Dendritic cell treated with granulocyte-macrophage colony-stimulating factor and Interleukin-4, amounts not matched to agents 40 ng/mL and 50 ng/mL, for 4 days (primary cell): Measurements from ENCODE around the gene SMARCAD1.

ENCODE experiments used
- H3K27ac Mint-ChIP-seq: one replicate; pipeline ENCODE4 v1.8.0; 2022; ENCODE audit warnings: mild to moderate bottlenecking, mixed read lengths
- H3K27me3 Mint-ChIP-seq: one replicate; pipeline ENCODE4 v1.8.0; 2022; ENCODE audit warnings: mild to moderate bottlenecking, mixed read lengths
- H3K36me3 Mint-ChIP-seq: one replicate; pipeline ENCODE4 v1.8.0; 2022; ENCODE audit warnings: low read depth, mixed read lengths
- H3K4me1 Mint-ChIP-seq: one replicate; pipeline ENCODE4 v1.8.0; 2022; ENCODE audit warnings: low read depth, mixed read lengths
- H3K4me3 Mint-ChIP-seq: one replicate; pipeline ENCODE4 v1.8.0; 2022; ENCODE audit warnings: mild to moderate bottlenecking, moderate library complexity, mixed read lengths
- H3K9me3 Mint-ChIP-seq: one replicate; pipeline ENCODE4 v1.8.0; 2022; ENCODE audit warnings: mixed read lengths
- intact Hi-C: fragments of 100-400 bp; cut with micrococcal nuclease; formaldehyde crosslinking; loops from one replicate; pipeline ENCODE4 v1.15.0; 2022

SMARCAD1 gene

GRCh38 chr4:94207469-94208224, at the start of gene SMARCAD1:
Gene SMARCAD1, plus strand, starts transcription at chr4:94207865. Its CDS starts 530 bp downstream, at chr4:94208395.
- peaks cover 28% of the 10 kb centered on the region for H3K36me3 Mint-ChIP-seq
- peaks cover 10% of the 10 kb centered on the region for H3K4me1 Mint-ChIP-seq
- H3K9me3 Mint-ChIP-seq, result no peaks in the 10 kb centered on the region
- intact Hi-C loops, result no loop called here
- peaks cover 3% of the 10 kb centered on the region for H3K27me3 Mint-ChIP-seq
- H3K27ac Mint-ChIP-seq, result peak within 1 kb of the TSS; percentile 99
- peak within 1 kb of the TSS; percentile 95 for H3K4me3 Mint-ChIP-seq

GRCh38 chr4:94158883-94159282, 48.8 kb upstream of the SMARCAD1 start:
- H3K4me1 Mint-ChIP-seq, result no peaks in the 10 kb centered on the region
- intact Hi-C loops, result no loop called here
- H3K27ac Mint-ChIP-seq, result no peak overlapping the region
- no peaks in the 10 kb centered on the region for H3K36me3 Mint-ChIP-seq
- H3K4me3 Mint-ChIP-seq, result no peak overlapping the region
- H3K27me3 Mint-ChIP-seq, result no peaks in the 10 kb centered on the region
- H3K9me3 Mint-ChIP-seq, result peaks cover 20% of the 10 kb centered on the region

- intact Hi-C loops, result no loop called here
- Mint-ChIP-seq H3K36me3 (no peaks in the 10 kb centered on the region), H3K27ac (no peak overlapping the region), H3K4me3 (no peak overlapping the region), H3K4me1 (no peaks in the 10 kb centered on the region), H3K27me3 (no peaks in the 10 kb centered on the region), H3K9me3 (peaks cover 20% of the 10 kb centered on the region)
Measured at GRCh38 chr4:94159790-94160189, 47.9 kb upstream of the SMARCAD1 start.

- peaks cover 20% of the 10 kb centered on the region for H3K9me3 Mint-ChIP-seq
- H3K4me3 Mint-ChIP-seq, result no peak overlapping the region
- H3K4me1 Mint-ChIP-seq, result no peaks in the 10 kb centered on the region
- H3K27me3 Mint-ChIP-seq, result no peaks in the 10 kb centered on the region
- intact Hi-C loops, result no loop called here
- no peak overlapping the region for H3K27ac Mint-ChIP-seq
- H3K36me3 Mint-ChIP-seq, result no peaks in the 10 kb centered on the region
Measured at GRCh38 chr4:94160774-94161173, 46.9 kb upstream of the SMARCAD1 start.

GRCh38 chr4:94165256-94165655, 42.4 kb upstream of the SMARCAD1 start:
- H3K9me3 Mint-ChIP-seq, result peaks cover 3% of the 10 kb centered on the region
- intact Hi-C loops, result no loop called here

GRCh38 chr4:94168321-94168720, 39.3 kb upstream of the SMARCAD1 start:
- no peaks in the 10 kb centered on the region for H3K4me1 Mint-ChIP-seq
- H3K27me3 Mint-ChIP-seq, result no peaks in the 10 kb centered on the region
- no peak overlapping the region for H3K27ac Mint-ChIP-seq
- intact Hi-C loops, result no loop called here
- no peak overlapping the region for H3K4me3 Mint-ChIP-seq
- peaks cover 17% of the 10 kb centered on the region for H3K9me3 Mint-ChIP-seq
- no peaks in the 10 kb centered on the region for H3K36me3 Mint-ChIP-seq

More at GRCh38 chr4:94165256-94165655, 42.4 kb upstream of the SMARCAD1 start:
- H3K4me3 Mint-ChIP-seq, result no peak overlapping the region
- H3K36me3 Mint-ChIP-seq, result no peaks in the 10 kb centered on the region
- H3K27ac Mint-ChIP-seq, result no peak overlapping the region
- H3K4me1 Mint-ChIP-seq, result no peaks in the 10 kb centered on the region
- H3K27me3 Mint-ChIP-seq, result no peaks in the 10 kb centered on the region

- H3K4me1 Mint-ChIP-seq, result no peaks in the 10 kb centered on the region
- H3K4me3 Mint-ChIP-seq, result no peak overlapping the region
- peaks cover 17% of the 10 kb centered on the region for H3K9me3 Mint-ChIP-seq
- no peaks in the 10 kb centered on the region for H3K36me3 Mint-ChIP-seq
- intact Hi-C loops, result no loop called here
- H3K27me3 Mint-ChIP-seq, result no peaks in the 10 kb centered on the region
- no peak overlapping the region for H3K27ac Mint-ChIP-seq
Measured at GRCh38 chr4:94169803-94170372, 37.8 kb upstream of the SMARCAD1 start.

- Mint-ChIP-seq H3K36me3 (no peaks in the 10 kb centered on the region), H3K4me3 (no peak overlapping the region), H3K4me1 (no peaks in the 10 kb centered on the region), H3K27me3 (no peaks in the 10 kb centered on the region), H3K9me3 (peaks cover 17% of the 10 kb centered on the region), H3K27ac (no peak overlapping the region)
- intact Hi-C loops, result no loop called here
Measured at GRCh38 chr4:94171616-94172015, 36.0 kb upstream of the SMARCAD1 start.

- H3K27me3 Mint-ChIP-seq, result no peaks in the 10 kb centered on the region
- no peak overlapping the region for H3K27ac Mint-ChIP-seq
- H3K4me3 Mint-ChIP-seq, result no peak overlapping the region
- peaks cover 9% of the 10 kb centered on the region for H3K9me3 Mint-ChIP-seq
- no peaks in the 10 kb centered on the region for H3K4me1 Mint-ChIP-seq
- intact Hi-C loops, result no loop called here
- H3K36me3 Mint-ChIP-seq, result no peaks in the 10 kb centered on the region
Measured at GRCh38 chr4:94175553-94176261, 32.0 kb upstream of the SMARCAD1 start.

GRCh38 chr4:94177822-94178221, 29.8 kb upstream of the SMARCAD1 start:
- no peaks in the 10 kb centered on the region for H3K36me3 Mint-ChIP-seq
- no peak overlapping the region for H3K4me3 Mint-ChIP-seq

GRCh38 chr4:94181815-94182214, 25.9 kb upstream of the SMARCAD1 start:
- no peaks in the 10 kb centered on the region for H3K27me3 Mint-ChIP-seq
- no peak overlapping the region for H3K4me3 Mint-ChIP-seq
- no peaks in the 10 kb centered on the region for H3K9me3 Mint-ChIP-seq
- H3K4me1 Mint-ChIP-seq, result no peaks in the 10 kb centered on the region
- H3K27ac Mint-ChIP-seq, result no peak overlapping the region
- H3K36me3 Mint-ChIP-seq, result no peaks in the 10 kb centered on the region
- intact Hi-C loops, result no loop called here

More at GRCh38 chr4:94177822-94178221, 29.8 kb upstream of the SMARCAD1 start:
- no peak overlapping the region for H3K27ac Mint-ChIP-seq
- no peaks in the 10 kb centered on the region for H3K4me1 Mint-ChIP-seq
- H3K9me3 Mint-ChIP-seq, result no peaks in the 10 kb centered on the region
- intact Hi-C loops, result no loop called here
- H3K27me3 Mint-ChIP-seq, result no peaks in the 10 kb centered on the region

GRCh38 chr4:94202769-94203168, 4.9 kb upstream of the SMARCAD1 start:
- Mint-ChIP-seq H3K4me1 (no peaks in the 10 kb centered on the region), H3K27ac (no peak overlapping the region), H3K27me3 (peaks cover 3% of the 10 kb centered on the region), H3K9me3 (no peaks in the 10 kb centered on the region), H3K36me3 (peaks cover 5% of the 10 kb centered on the region), H3K4me3 (no peak overlapping the region)
- intact Hi-C loops, result no loop called here

- Mint-ChIP-seq H3K27ac (peak overlapping the region; percentile 99), H3K9me3 (no peaks in the 10 kb centered on the region), H3K4me1 (peaks cover 10% of the 10 kb centered on the region), H3K36me3 (peaks cover 34% of the 10 kb centered on the region), H3K4me3 (peak overlapping the region; percentile 95), H3K27me3 (peaks cover 3% of the 10 kb centered on the region)
- intact Hi-C loops, result no loop called here
Measured at GRCh38 chr4:94208266-94208665, 601 bp downstream of the SMARCAD1 start.

GRCh38 chr4:94208918-94209317, 1.3 kb downstream of the SMARCAD1 start:
- Mint-ChIP-seq H3K4me1 (peaks cover 10% of the 10 kb centered on the region), H3K27ac (no peak overlapping the region), H3K27me3 (peaks cover 3% of the 10 kb centered on the region), H3K4me3 (no peak overlapping the region), H3K36me3 (peaks cover 41% of the 10 kb centered on the region), H3K9me3 (no peaks in the 10 kb centered on the region)
- intact Hi-C loops, result no loop called here
